HPDE6-E6E7 (cell line): ENCODE results near the gene DSN1.

Source experiments
- DNase-seq: peaks from one replicate; pipeline ENCODE4 v3.0.0; 2011; ENCODE audit warnings: missing footprints; ENCODE audit errors: extremely low spot score

Gene DSN1

GRCh38 chr20:36754656-36755222, 18.8 kb downstream of the DSN1 start:
- DNase-seq: peak; percentile 78

DNA sequence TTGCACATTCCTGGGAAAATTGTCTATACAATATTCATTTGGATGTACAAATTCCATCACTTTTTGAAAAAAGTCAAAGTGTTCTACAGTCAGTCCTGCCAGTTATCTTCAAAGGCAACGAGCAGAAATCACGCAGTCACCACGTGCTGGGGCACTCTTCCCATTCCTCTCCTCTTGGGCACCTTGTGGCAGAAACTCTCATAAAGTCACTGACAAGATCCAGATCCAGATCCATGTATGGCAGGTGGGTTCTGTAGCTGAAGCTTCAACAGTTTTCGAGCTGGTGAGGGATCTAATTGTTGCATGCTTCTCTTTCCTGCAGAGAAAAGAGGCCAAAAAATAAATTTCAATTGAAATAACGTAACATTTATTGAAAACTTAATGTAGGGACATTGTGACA, 21.0 kb downstream of the DSN1 start:
- DNase-seq: no peak

DNA sequence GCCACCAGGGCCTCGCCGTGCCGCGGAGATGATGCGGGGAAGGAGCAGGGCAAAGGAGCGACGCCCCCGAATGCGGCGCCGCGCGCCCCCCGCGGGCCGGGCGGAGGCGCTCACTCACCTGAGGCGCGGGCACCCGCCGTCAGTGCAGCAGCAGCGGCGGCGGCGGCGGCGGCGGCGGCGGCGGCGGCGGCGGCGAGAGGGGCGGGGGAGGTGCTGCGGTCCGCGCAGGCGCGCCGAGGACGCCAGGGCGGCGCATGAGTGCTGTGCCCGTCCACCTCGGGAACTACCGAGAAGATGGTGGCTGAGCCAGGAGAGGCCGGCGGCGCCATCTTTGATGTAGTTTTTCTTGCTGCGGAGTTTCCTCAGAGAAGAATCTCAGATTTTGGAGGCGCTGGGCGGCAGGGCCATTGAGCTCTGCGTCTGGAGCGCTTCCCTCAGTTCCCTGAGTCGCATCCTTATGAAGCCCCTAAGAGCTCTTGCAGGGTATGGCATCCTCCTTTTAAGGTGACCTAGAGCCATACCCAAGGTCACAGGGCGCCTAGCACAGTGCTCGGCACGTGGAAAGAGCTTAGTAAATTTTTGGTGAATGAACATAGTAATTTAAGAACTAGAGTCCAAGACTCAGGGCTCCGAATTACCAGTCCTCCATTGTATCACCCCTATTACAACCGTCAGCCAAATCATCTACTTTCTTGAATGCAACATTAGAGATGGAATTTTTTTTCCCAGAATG, 27.5 kb downstream of the DSN1 start, which contains the start of gene NDRG3:
TSS of gene NDRG3 (minus strand) at position 164 of the 733 bp plus-strand sequence. CDS start 24,355 bp downstream, outside the sequence.
- DNase-seq: peak; percentile 100

DNA sequence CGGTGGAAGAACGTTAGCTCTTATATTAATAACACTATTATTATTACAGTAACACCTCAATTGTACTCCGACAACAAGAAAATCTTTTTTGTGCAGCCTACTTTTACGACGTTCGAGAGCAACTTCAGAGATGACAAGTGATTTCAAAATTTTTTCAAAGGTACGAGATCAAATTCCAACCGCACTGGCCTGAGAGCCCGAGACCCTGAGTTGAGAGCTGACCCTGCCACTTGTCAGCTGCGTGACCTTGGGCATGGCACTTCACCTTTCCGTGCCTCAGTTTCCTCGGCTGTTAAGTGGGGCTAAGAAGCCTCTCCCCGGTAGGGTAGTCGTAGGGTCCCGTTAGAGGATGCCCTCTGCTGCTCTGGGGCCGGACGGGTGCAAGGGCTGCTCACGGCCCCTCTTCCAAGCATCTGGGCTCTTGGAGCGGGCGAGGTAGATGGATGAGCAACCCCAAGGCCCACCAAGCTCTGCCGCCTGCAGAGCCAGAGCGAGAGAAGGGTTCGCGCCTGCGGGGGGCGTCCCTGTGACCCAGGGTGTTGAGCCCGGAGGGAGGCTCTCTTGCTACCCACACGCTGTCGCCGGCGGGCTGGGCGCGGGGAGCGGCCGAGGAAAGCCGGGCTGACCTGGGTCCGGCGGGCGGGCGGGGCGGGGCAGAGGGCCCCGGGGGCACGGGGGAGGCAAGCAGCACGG, 28.2 kb downstream of the DSN1 start:
- DNase-seq: peak; percentile 37

DNA sequence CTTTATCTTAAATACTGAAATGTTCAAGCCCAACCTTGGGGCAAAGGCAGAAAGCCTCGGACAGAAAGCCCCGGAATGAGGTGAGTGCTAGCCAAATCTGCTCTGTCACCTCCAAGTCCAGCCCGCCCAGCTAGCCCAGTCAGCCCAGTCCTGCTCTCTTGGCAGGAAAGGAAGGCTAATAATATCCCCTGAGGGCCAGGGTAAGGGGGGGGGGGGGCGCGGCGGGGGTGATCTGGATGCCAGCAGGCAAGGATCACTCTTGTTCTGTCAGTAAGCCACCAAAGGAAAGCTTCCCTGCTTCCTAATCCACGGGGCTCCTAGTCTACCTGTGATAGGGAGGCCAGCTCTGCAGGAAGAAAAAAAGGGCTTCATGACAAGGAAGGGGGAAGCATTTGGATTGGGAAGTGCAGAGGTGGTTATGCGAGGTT, 28.8 kb downstream of the DSN1 start:
- DNase-seq: peak; percentile 64

GRCh38 chr20:36744243-36744642, 29.3 kb downstream of the DSN1 start:
- no peak for DNase-seq

DNA sequence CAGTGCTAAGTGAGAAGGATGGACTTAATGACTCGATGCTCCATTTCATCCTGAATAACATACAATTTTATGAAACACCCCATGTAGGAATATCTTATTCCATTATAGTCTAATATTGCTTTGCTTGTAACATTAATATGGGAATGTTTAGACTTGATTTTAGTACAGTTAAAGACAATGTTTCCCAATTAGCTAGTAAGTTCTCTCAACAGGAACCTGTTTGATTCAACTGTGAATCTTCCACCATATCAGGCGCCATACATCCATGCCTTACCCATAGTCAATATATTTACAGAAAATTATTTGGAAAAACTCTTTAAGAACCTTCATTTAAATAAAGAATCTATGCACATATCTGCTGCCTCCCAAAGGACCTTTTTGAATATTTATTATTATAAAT, 31.0 kb downstream of the DSN1 start:
- DNase-seq: no peak

DNA sequence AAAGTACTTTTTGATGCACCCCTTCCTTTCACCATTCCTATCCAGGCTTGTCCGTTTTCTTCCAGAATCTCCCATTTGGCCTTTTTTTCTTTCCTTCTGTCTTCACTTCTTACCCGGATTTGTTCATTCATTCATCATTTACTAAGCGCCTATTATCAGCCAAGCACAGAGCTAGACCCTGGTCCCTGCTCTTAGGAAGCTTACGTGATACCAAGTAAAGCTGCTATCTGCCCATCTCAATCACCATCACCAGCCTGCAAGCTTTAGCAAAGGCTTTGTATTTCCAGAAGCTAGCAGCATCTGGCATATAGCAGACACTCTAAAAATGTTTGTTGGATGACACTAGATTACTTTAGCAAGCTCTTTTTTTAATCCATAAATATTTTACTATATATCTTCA, 32.5 kb downstream of the DSN1 start:
- DNase-seq: no peak

DNA sequence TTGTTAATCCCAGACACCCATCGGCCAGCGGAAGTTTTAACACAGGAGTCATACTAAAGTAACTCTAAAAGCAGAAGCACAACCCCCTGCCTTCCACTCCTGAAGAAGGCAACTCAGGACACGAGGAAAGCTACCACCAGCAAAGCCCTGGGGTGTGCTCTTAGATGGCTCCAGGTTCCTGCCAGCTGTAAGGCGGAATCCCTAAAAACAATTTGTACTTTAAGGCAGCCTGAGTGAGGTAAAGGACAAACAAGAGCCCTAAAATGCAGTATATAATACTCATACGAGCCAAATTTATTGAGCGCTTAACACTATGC, 36.4 kb downstream of the DSN1 start:
- DNase-seq: no peak

DNA sequence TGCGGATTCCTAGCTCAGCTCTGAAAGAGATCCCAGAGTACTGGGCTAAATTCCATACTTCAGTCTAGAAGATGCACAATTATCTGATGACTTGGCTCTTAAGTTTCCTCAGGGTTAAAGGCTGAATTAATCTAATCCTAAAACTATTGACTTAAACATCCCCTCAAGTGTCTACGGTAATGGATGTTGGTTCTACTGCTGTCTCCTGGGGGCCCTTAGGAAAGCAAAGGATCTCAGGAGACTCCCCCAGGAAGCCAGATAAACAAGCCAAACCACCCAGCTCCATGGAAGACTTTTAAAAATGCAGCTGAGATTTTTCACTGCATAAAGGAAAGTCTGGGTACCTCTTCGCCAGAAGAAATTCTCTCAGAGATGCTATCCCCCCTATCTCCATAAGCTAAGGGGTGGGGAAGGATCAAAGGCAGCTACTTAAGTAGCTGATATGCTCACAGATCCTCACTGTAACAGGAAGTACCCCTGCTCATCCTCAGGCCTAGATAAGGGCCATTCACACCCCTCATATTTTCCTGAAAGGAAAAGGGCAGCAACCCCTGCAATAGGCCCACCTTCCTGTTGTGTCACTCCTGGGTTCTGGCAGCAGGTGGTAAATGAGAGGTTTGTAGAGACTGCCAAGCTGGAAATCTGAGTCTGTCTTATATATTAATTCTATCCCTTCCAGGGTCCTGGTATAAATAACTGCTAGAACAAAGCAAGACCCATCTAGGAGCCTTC, 36.9 kb downstream of the DSN1 start:
- no peak for DNase-seq

DNA sequence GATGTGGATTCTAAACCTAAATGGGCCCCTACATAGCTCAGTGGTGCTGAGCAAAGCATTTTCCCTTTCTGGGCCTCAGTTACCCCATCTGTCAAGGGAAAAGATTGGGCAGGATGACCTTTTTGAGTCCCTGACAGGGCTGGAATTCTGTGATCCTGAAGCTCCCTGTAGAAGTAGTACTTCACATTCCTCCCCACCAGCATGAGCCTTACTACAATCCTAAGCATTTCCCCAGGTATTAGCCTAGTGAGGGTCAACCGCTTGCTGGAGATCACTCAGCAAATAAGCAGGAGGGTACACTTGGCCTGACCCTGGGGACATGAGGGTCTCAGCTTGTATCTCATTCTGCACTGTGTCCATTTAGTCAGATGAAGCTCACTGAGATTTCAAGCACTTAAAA, 41.1 kb downstream of the DSN1 start:
- DNase-seq: no peak

DNA sequence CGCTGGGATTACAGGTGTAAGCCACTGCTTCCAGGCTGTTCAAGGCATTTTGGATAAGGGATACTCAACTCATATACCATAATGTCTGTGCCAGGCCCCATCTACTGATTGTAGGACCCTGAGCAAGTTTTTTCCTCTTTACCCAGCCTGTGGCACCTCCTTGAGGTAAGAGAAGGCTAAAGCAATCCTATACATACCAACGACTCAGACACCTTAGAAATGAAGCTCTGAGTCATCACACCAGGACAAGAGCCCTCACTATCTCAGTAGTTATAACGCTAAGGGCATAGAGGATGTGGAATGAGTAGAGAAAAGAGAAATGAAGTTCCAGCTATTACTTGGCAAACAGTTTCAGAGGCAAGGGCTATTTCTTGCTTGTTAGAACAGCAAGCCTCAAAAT, 44.6 kb downstream of the DSN1 start:
- peak; percentile 64 for DNase-seq

DNA sequence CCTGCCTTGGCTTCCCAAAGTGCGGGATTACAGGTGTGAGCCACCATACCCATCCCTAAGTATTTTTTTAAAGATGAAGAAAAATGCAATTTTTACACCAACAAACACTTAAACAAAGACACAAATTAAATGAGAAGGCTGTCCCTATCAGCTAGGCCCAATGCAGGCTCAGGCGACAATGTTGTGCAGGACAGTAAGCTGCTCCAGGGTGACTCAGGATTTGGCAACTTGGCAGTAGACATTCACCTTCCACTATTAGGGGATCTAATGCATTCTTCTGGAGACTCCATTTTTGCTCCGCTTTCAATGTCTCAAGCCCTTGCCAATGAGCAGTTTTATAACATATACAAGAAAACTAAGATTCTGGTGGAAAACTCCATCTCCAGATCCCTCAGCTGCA, 47.4 kb downstream of the DSN1 start:
- DNase-seq: no peak

DNA sequence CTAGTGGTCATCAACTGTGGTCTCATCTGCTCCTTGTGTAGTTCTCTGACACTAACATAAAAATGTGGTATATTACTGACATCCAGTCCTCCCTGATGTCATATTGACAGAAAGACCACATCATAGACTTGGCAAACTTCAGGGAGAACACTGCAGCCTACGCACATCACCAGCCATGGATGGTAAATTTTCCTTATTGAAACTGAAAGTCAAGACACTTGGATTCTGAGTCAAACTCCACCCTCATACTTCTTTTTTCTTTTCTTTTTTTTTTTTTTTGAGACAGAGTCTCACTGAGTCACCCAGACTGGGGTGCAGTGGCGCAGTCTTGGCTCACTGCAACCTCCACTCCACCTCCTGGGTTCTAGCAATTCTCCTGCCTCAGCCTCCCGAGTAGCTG, 53.1 kb downstream of the DSN1 start:
- DNase-seq: no peak

DNA sequence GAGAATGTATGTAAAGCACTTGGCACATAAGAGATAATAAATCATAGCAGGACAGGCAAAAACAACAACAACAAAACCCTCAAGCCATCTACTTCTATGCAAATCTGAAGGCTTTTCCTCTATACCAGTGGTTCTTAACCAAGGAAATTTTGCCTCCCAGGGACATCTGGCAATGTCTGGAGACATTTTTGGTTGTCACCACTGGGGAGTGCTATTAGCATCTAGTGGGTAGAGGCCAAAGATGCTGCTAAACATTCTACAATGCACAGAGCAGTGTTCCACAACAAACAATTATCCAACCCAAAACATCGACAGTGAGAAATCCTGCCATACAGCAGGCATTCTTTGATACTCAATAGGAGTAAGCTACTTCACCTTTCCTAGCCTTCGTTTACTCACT, 55.9 kb downstream of the DSN1 start:
- DNase-seq: no peak

GRCh38 chr20:36717021-36717420, 56.5 kb downstream of the DSN1 start:
- no peak for DNase-seq

GRCh38 chr20:36712775-36713174, 60.8 kb downstream of the DSN1 start:
- no peak for DNase-seq

DNA sequence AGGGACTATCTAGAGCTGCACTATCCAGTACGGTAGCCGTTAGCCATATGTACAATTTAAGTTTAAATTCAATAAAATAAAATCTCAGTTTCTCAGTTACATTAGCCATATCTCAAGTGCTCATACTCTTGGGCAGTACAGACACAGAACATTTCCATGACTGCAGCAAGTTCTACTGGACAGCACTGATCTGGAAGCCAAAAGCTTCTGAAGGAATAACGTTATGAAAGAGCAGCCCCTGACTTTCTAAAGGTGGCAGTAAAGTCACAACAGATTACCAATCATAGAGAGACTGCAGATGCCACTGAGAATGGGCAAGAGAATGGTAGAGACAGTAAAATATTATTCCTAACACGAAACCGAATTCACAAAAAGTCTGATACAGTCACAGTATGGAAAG, 64.4 kb downstream of the DSN1 start:
- no peak for DNase-seq

DNA sequence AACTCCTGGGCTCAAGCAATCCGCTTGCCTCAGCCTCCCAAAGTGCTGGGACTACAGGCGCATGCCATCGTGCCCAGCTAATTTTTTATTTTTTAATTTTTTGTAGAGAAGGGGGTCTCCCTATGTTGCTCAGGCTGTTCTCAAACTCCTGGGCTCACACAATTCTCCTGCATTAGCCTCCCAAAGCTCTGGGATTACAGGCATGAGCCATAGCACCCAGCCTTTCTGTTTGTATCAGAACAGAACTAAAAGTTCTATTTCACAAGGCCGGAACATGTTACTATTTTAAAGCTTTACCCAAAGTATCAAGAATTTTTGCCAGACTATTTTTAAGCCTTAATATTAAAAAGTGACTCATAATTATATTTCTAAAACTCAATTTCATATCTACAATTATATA, 70.0 kb downstream of the DSN1 start:
- no peak for DNase-seq
